Large intestine (tissue), 3 donors: ENCODE results near the gene ARHGAP31. TPM values are rescaled to one million over a fixed set of nuclear protein-coding genes. Genes with fewer than 3 reads are reported as not detected.

Experiments used
- DNase-seq, 2 donors: peaks; one replicate each; pipeline versions ENCODE4 v3.0.0 to v3.0.0-alpha.2; 2013
- H3K27ac ChIP-seq: one replicate; pipeline ENCODE4 v1.5.1; 2013; ENCODE audit warnings: low read length
- H3K27me3 ChIP-seq: 2 replicates; pipeline ENCODE4 v1.6.1; 2013; ENCODE audit warnings: low read length; ENCODE audit not compliant: control insufficient read depth, insufficient read depth
- H3K36me3 ChIP-seq: 2 replicates; pipeline ENCODE4 v1.6.1; 2013; ENCODE audit warnings: low read length; ENCODE audit not compliant: control insufficient read depth, insufficient read depth
- H3K4me1 ChIP-seq: one replicate; pipeline ENCODE4 v1.6.1; 2013; ENCODE audit warnings: low read length; ENCODE audit not compliant: control insufficient read depth, insufficient read depth
- H3K4me3 ChIP-seq: one replicate; pipeline ENCODE4 v1.5.1; 2013; ENCODE audit warnings: low read length
- H3K9me3 ChIP-seq: one replicate; pipeline ENCODE4 v1.6.1; 2013; ENCODE audit warnings: mild to moderate bottlenecking, low read depth, low read length, moderate library complexity; ENCODE audit not compliant: control insufficient read depth
- WGBS: methylation state at CpG from one replicate; pipeline ENCODE4 v1.1.5; 2013; ENCODE audit warnings: low lambda C conversion rate; ENCODE audit not compliant: insufficient coverage; 5-methylcytosine and 5-hydroxymethylcytosine counted together
- polyA plus RNA-seq: library from polyadenylated mRNA; unstranded; fragments of 120-200 nt; gene quantifications from one replicate; pipeline ENCODE4 v1.2.1, GENCODE V29; 2013

ARHGAP31 gene
- polyA plus RNA-seq, 1 donor: 5.6 TPM

- no peak for DNase-seq
- Histone ChIP-seq H3K9me3 (no peaks in the 10 kb centered on the region), H3K4me1 (no peaks in the 10 kb centered on the region), H3K4me3 (no peak overlapping the region), H3K36me3 (peaks cover 2% of the 10 kb centered on the region), H3K27me3 (no peaks in the 10 kb centered on the region), H3K27ac (no peak overlapping the region)
- 100% methylated on average over 1 of the region's 1 CpG for WGBS
Observed at GRCh38 chr3:119402791-119403190, 108.6 kb downstream of the ARHGAP31 start.

- H3K9me3 ChIP-seq: no peaks in the 10 kb centered on the region
- WGBS: no CpG with 5 or more reads among the region's 1 CpG
- H3K36me3 ChIP-seq: peaks cover 2% of the 10 kb centered on the region
- H3K27me3 ChIP-seq: no peaks in the 10 kb centered on the region
- no peak for DNase-seq
- H3K27ac ChIP-seq: no peak overlapping the region
- no peak overlapping the region for H3K4me3 ChIP-seq
- no peaks in the 10 kb centered on the region for H3K4me1 ChIP-seq
Observed at GRCh38 chr3:119403201-119403600, 109.0 kb downstream of the ARHGAP31 start.

- H3K4me1 ChIP-seq: no peaks in the 10 kb centered on the region
- no peak overlapping the region for H3K27ac ChIP-seq
- no peaks in the 10 kb centered on the region for H3K9me3 ChIP-seq
- DNase-seq: no peak
- WGBS: no CpG with 5 or more reads among the region's 2 CpGs
- no peaks in the 10 kb centered on the region for H3K27me3 ChIP-seq
- H3K4me3 ChIP-seq: no peak overlapping the region
- H3K36me3 ChIP-seq: peaks cover 5% of the 10 kb centered on the region
Observed at GRCh38 chr3:119405315-119405714, 111.1 kb downstream of the ARHGAP31 start.

- peaks cover 4% of the 10 kb centered on the region for H3K36me3 ChIP-seq
- no peak for DNase-seq
- no peak overlapping the region for H3K27ac ChIP-seq
- H3K4me1 ChIP-seq: no peaks in the 10 kb centered on the region
- 50% methylated on average over 1 of the region's 3 CpGs for WGBS
- H3K9me3 ChIP-seq: no peaks in the 10 kb centered on the region
- H3K27me3 ChIP-seq: no peaks in the 10 kb centered on the region
- H3K4me3 ChIP-seq: no peak overlapping the region
Observed at GRCh38 chr3:119408243-119408950, 114.2 kb downstream of the ARHGAP31 start.

GRCh38 chr3:119409844-119410243 is 115.7 kb downstream of the ARHGAP31 start:
- Histone ChIP-seq H3K27me3 (no peaks in the 10 kb centered on the region), H3K4me3 (no peak overlapping the region), H3K4me1 (no peaks in the 10 kb centered on the region), H3K27ac (no peak overlapping the region), H3K36me3 (peaks cover 13% of the 10 kb centered on the region), H3K9me3 (no peaks in the 10 kb centered on the region)
- DNase-seq: no peak
- no CpG with 5 or more reads among the region's 1 CpG for WGBS

GRCh38 chr3:119413603-119414280 is 119.6 kb downstream of the ARHGAP31 start:
- Histone ChIP-seq H3K27me3 (no peaks in the 10 kb centered on the region), H3K4me3 (no peak overlapping the region), H3K27ac (no peak overlapping the region), H3K36me3 (peaks cover 15% of the 10 kb centered on the region), H3K9me3 (no peaks in the 10 kb centered on the region), H3K4me1 (no peaks in the 10 kb centered on the region)
- WGBS: 100% methylated on average over 1 of the region's 7 CpGs
- no peak for DNase-seq

GRCh38 chr3:119416873-119417272 is 122.7 kb downstream of the ARHGAP31 start:
- H3K27me3 ChIP-seq: no peaks in the 10 kb centered on the region
- no peaks in the 10 kb centered on the region for H3K4me1 ChIP-seq
- H3K27ac ChIP-seq: no peak overlapping the region
- H3K36me3 ChIP-seq: peaks cover 13% of the 10 kb centered on the region
- no peaks in the 10 kb centered on the region for H3K9me3 ChIP-seq
- DNase-seq: no peak
- H3K4me3 ChIP-seq: no peak overlapping the region
- WGBS: no CpG with 5 or more reads among the region's 1 CpG

GRCh38 chr3:119417771-119418512 is 123.8 kb downstream of the ARHGAP31 start:
- Histone ChIP-seq H3K27me3 (no peaks in the 10 kb centered on the region), H3K36me3 (peaks cover 13% of the 10 kb centered on the region), H3K9me3 (no peaks in the 10 kb centered on the region), H3K4me1 (no peaks in the 10 kb centered on the region), H3K27ac (no peak overlapping the region), H3K4me3 (no peak overlapping the region)
- DNase-seq: peak; percentile 12 to 15
- 100% methylated on average over 1 of the region's 8 CpGs for WGBS

GRCh38 chr3:119418641-119419040 is 124.5 kb downstream of the ARHGAP31 start:
- H3K9me3 ChIP-seq: no peaks in the 10 kb centered on the region
- H3K4me3 ChIP-seq: no peak overlapping the region
- peaks cover 13% of the 10 kb centered on the region for H3K36me3 ChIP-seq
- H3K27ac ChIP-seq: no peak overlapping the region
- H3K4me1 ChIP-seq: no peaks in the 10 kb centered on the region
- peak in 1 of 2 donors; percentile 3 for DNase-seq
- H3K27me3 ChIP-seq: no peaks in the 10 kb centered on the region

- no peaks in the 10 kb centered on the region for H3K4me1 ChIP-seq
- WGBS: no CpG with 5 or more reads among the region's 2 CpGs
- no peak overlapping the region for H3K4me3 ChIP-seq
- no peaks in the 10 kb centered on the region for H3K27me3 ChIP-seq
- H3K36me3 ChIP-seq: no peaks in the 10 kb centered on the region
- peaks cover 9% of the 10 kb centered on the region for H3K9me3 ChIP-seq
- DNase-seq: no peak
- H3K27ac ChIP-seq: no peak overlapping the region
Observed at GRCh38 chr3:119420196-119420595, 126.0 kb downstream of the ARHGAP31 start.
